Neural crest cell (in vitro differentiated cells): ENCODE results near the gene PACSIN2. TPM values are rescaled to one million over a fixed set of nuclear protein-coding genes. Genes with fewer than 3 reads are reported as not detected.
"Not testable (repeated sequence)": the region's sequence is repeated elsewhere in the genome, so short reads cannot be mapped to it uniquely, and the experiment has no call there.

ENCODE experiments used
- DNase-seq: peaks from one replicate; pipeline ENCODE4 v3.0.0; 2021; ENCODE audit warnings: low read depth, mixed read lengths, low spot score
- H3K27ac Mint-ChIP-seq: one replicate; pipeline ENCODE4 v1.8.0; 2021; ENCODE audit warnings: mild to moderate bottlenecking, mixed read lengths; ENCODE audit not compliant: unreplicated experiment
- H3K27me3 Mint-ChIP-seq: 2 replicates; pipeline ENCODE4 v1.8.0; 2021; ENCODE audit warnings: low read depth, mild to moderate bottlenecking, mixed read lengths
- H3K36me3 Mint-ChIP-seq: 2 replicates; pipeline ENCODE4 v1.8.0; 2021; ENCODE audit warnings: low read depth, mild to moderate bottlenecking, mixed read lengths
- H3K4me1 Mint-ChIP-seq: 2 replicates; pipeline ENCODE4 v1.8.0; 2021; ENCODE audit warnings: mixed read lengths
- H3K4me3 Mint-ChIP-seq: one replicate; pipeline ENCODE4 v1.8.0; 2021; ENCODE audit warnings: mild to moderate bottlenecking, mixed read lengths
- H3K9me3 Mint-ChIP-seq: 2 replicates; pipeline ENCODE4 v1.8.0; 2021; ENCODE audit warnings: mixed read lengths
- total RNA-seq: library from RNA; stranded (reverse); gene quantifications from 2 replicates; pipeline ENCODE4 v1.2.1, GENCODE V29; 2021
- TF ChIP-seq, protein P1 (sequence below): fragments of 200-600 bp; sonication (generic); conservative IDR thresholded peaks from 2 replicates; pipeline ENCODE4 v1.5.0; 2021; ENCODE audit warnings: antibody characterized with exemption, mild to moderate bottlenecking

Gene PACSIN2
- total RNA-seq, 1 donor from 2014 or later: 79.4 TPM

- TF ChIP-seq, protein P1, sequence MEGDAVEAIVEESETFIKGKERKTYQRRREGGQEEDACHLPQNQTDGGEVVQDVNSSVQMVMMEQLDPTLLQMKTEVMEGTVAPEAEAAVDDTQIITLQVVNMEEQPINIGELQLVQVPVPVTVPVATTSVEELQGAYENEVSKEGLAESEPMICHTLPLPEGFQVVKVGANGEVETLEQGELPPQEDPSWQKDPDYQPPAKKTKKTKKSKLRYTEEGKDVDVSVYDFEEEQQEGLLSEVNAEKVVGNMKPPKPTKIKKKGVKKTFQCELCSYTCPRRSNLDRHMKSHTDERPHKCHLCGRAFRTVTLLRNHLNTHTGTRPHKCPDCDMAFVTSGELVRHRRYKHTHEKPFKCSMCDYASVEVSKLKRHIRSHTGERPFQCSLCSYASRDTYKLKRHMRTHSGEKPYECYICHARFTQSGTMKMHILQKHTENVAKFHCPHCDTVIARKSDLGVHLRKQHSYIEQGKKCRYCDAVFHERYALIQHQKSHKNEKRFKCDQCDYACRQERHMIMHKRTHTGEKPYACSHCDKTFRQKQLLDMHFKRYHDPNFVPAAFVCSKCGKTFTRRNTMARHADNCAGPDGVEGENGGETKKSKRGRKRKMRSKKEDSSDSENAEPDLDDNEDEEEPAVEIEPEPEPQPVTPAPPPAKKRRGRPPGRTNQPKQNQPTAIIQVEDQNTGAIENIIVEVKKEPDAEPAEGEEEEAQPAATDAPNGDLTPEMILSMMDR: no peak
- H3K36me3 Mint-ChIP-seq: peaks cover 13% of the 10 kb centered on the region
- H3K9me3 Mint-ChIP-seq: peaks cover 2% of the 10 kb centered on the region
- no peak overlapping the region for H3K27ac Mint-ChIP-seq
- H3K4me1 Mint-ChIP-seq: peaks cover 62% of the 10 kb centered on the region
- no peak overlapping the region for H3K4me3 Mint-ChIP-seq
- DNase-seq: no peak
- H3K27me3 Mint-ChIP-seq: no peaks in the 10 kb centered on the region
Measured at GRCh38 chr22:43000441-43001175, 14.3 kb downstream of the PACSIN2 start.

DNA sequence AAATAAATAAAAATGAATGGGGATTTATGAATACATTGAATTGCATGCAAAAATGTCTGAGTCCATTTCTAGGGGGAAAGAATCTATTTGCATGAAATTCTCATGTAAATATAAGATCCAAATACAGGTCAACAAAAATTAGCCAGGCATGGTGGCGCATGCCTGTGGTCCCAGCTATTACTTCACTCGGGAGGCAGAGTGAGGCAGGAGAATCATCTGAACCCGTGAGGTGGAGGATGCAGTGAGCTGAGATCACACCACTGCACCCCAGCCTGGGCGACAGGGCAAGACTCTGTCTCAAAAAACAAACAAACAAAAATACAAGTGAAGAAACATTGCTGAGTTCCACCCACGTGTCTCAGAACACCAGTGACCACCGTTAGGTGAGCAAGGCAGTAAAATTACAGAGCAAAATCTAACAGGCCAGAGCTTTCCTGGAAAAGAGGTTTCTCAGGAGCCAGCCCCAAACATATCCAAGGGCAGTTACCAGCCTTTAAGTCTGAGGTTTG lies 17.3 kb downstream of the PACSIN2 start:
- no peak for DNase-seq
- Mint-ChIP-seq H3K36me3 (peaks cover 16% of the 10 kb centered on the region), H3K9me3 (peaks cover 2% of the 10 kb centered on the region), H3K4me1 (peaks cover 51% of the 10 kb centered on the region), H3K27me3 (no peaks in the 10 kb centered on the region), H3K27ac (no peak overlapping the region), H3K4me3 (no peak overlapping the region)
- TF ChIP-seq, protein P1: no peak

GRCh38 chr22:42996646-42997365 lies 18.1 kb downstream of the PACSIN2 start:
- peaks cover 2% of the 10 kb centered on the region for H3K9me3 Mint-ChIP-seq
- peaks cover 16% of the 10 kb centered on the region for H3K36me3 Mint-ChIP-seq
- no peaks in the 10 kb centered on the region for H3K27me3 Mint-ChIP-seq
- no peak overlapping the region for H3K27ac Mint-ChIP-seq
- DNase-seq: no peak
- no peak overlapping the region for H3K4me3 Mint-ChIP-seq
- TF ChIP-seq, protein P1: no peak
- H3K4me1 Mint-ChIP-seq: peaks cover 43% of the 10 kb centered on the region

DNA sequence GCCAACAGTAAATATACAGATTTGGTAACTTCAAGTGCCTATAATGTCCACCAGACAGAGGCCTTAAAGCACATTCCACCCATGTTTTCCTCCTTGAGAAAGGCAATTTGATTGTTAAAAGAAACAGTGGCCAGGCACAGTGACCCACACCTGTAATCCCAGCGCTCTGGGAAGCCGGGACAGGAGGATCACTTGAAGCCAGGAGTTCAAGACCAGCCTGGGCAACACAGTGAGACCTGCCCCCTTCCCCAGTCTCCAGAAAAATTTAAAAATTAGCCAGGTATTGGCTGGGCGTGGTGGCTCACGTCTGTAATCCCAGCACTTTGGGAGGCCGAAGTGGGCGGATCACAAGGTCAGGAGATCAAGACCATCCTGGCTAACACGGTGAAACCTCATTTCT lies 19.3 kb downstream of the PACSIN2 start:
- peaks cover 16% of the 10 kb centered on the region for H3K36me3 Mint-ChIP-seq
- not testable (repeated sequence) for H3K27me3 Mint-ChIP-seq, H3K9me3 Mint-ChIP-seq, H3K27ac Mint-ChIP-seq, DNase-seq, H3K4me3 Mint-ChIP-seq
- H3K4me1 Mint-ChIP-seq: peaks cover 41% of the 10 kb centered on the region

DNA sequence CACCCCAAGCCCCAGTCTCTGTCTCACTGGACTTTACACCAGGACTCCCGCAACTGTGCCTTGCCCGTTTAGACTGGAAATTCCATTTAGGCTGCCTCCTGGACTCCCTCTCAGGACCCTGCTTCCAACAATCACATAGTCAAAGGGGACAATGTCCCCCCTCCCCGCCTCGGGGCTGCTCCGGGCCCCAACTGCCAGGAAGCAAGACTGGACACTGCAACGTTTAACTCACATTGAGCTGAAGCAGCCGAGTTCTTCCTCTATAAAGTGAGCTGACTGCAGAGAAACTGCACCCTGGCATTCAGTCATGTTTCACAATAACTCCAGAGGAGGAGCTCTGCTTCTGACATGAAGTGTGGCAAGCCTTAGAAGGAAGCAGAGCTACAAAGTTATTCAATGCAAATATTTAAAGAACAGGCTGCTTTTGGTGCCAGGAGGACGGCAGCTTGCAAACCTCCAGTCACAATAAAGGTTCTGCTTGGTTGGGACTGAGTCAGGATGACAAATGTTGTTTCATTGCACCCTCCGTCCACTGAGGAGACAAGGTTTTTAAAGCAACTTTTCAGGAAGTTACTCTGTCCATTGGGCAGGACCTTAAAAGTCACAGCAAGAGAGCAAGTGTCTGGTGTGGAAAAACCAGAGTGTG lies 19.9 kb downstream of the PACSIN2 start:
- Mint-ChIP-seq H3K36me3 (peaks cover 16% of the 10 kb centered on the region), H3K4me1 (peaks cover 42% of the 10 kb centered on the region), H3K4me3 (peak overlapping the region; percentile 17), H3K27ac (peak overlapping the region; percentile 65), H3K9me3 (peaks cover 2% of the 10 kb centered on the region), H3K27me3 (no peaks in the 10 kb centered on the region)
- DNase-seq: no peak
- TF ChIP-seq, protein P1: no peak
